K562 (cell line): ENCODE results near the gene KIF27. TPM values are rescaled to one million over a fixed set of nuclear protein-coding genes. Genes with fewer than 3 reads are reported as not detected.

Source experiments
- CC2D1A ChIP-seq: fragments of 450-650 bp; IDR thresholded peaks from 2 replicates; pipeline ENCODE4 v1.6.1; 2017; ENCODE audit warnings: mild to moderate bottlenecking
- EGR1 ChIP-seq: fragments of 450-650 bp; conservative IDR thresholded peaks from 2 replicates; pipeline ENCODE4 v1.6.1; 2017; ENCODE audit warnings: mild to moderate bottlenecking
- HDAC3 ChIP-seq: fragments of 450-650 bp; IDR thresholded peaks from 2 replicates; pipeline ENCODE4 v1.6.1; 2018; ENCODE audit warnings: borderline replicate concordance, mild to moderate bottlenecking, moderate library complexity; ENCODE audit not compliant: partially characterized antibody
- HIVEP1 ChIP-seq: fragments of 250-450 bp; sonication (Bioruptor Pico); IDR thresholded peaks from 2 replicates; pipeline ENCODE4 v1.4.0; 2020; ENCODE audit warnings: mild to moderate bottlenecking
- HNRNPLL ChIP-seq: fragments of 200-400 bp; formaldehyde crosslinking; IDR thresholded peaks from 2 replicates; pipeline ENCODE4 v1.6.1; 2017; ENCODE audit warnings: low read length, low read depth, mild to moderate bottlenecking; ENCODE audit not compliant: poor library complexity, severe bottlenecking
- MAFF ChIP-seq: IDR thresholded peaks from 2 replicates; pipeline ENCODE4 v1.6.1; 2012; ENCODE audit warnings: low read length, improper control_type of control experiment
- NBN ChIP-seq: fragments of 450-650 bp; IDR thresholded peaks from 2 replicates; pipeline ENCODE4 v1.6.1; 2016; ENCODE audit warnings: low read depth, mild to moderate bottlenecking
- PHF21A ChIP-seq: fragments of 450-650 bp; IDR thresholded peaks from 2 replicates; pipeline ENCODE4 v1.6.1; 2017; ENCODE audit warnings: low read depth, borderline replicate concordance
- SMARCA4 ChIP-seq: fragments of 450-650 bp; IDR thresholded peaks from 2 replicates; pipeline ENCODE4 v1.6.1; 2016
- ZBTB1 ChIP-seq: sonication (generic); formaldehyde crosslinking; IDR thresholded peaks from 2 replicates; pipeline ENCODE4 v1.8.1; 2023; ENCODE audit warnings: missing genetic modification reagents, low read depth, mild to moderate bottlenecking, borderline replicate concordance
- ZMIZ1 ChIP-seq, 2 experiments: fragments of 150-350 bp in 1 of 2; IDR thresholded peaks; 2 replicates each; pipeline ENCODE4 v1.6.1; 2012 to 2016; ENCODE audit warnings: low read depth in 2 of 2, low read length in 2 of 2, mild to moderate bottlenecking in 1 of 2, moderate library complexity in 1 of 2
- ZNF766 ChIP-seq: fragments of 200-800 bp; sonication (Bioruptor generic); conservative IDR thresholded peaks from 2 replicates; pipeline ENCODE4 v1.6.1; 2016; ENCODE audit warnings: missing genetic modification characterization, missing compliant biosample characterization
- polyA plus RNA-seq, 8 experiments: library from polyadenylated mRNA; depleted of rRNA in 4 of 8; stranded (reverse) in 5 of 8; unstranded in 3 of 8; fragments of >200 nt; fragmentation: Nextera tagmentation in 2 of 8; fragmentation: Illumina TruSeq in 1 of 8; extraction: Ambion mirVana in 2 of 8; extraction: Trizol in 1 of 8; gene quantifications; 2 replicates each; pipeline versions ENCODE4 v1.2.1 to v1.2.3, GENCODE V29; 2011 to 2014; ENCODE audit warnings: inconsistent platforms in 1 of 8, missing spikeins in 1 of 8
- total RNA-seq, 7 experiments: library from RNA; depleted of rRNA in 6 of 7; stranded (reverse); fragments of >200 nt in 6 of 7; fragmentation: Illumina TruSeq in 2 of 7; extraction: Trizol in 2 of 7; gene quantifications; 2 replicates each; pipeline versions ENCODE4 v1.2.1 to v1.2.3, GENCODE V29; 2011 to 2021; ENCODE audit warnings: low replicate concordance in 1 of 7
- TF ChIP-seq, protein P1 (sequence below): fragments of 250-450 bp; sonication (Bioruptor Pico); IDR thresholded peaks from 2 replicates; pipeline ENCODE4 v1.4.0; 2020

The KIF27 gene
- total and polyA plus RNA-seq, 9 of the 15 experiments (the other 6 are each of a cell fraction or from before 2014, with no cell fraction given): 0.32 to 2.4 (median 0.98) TPM

DNA sequence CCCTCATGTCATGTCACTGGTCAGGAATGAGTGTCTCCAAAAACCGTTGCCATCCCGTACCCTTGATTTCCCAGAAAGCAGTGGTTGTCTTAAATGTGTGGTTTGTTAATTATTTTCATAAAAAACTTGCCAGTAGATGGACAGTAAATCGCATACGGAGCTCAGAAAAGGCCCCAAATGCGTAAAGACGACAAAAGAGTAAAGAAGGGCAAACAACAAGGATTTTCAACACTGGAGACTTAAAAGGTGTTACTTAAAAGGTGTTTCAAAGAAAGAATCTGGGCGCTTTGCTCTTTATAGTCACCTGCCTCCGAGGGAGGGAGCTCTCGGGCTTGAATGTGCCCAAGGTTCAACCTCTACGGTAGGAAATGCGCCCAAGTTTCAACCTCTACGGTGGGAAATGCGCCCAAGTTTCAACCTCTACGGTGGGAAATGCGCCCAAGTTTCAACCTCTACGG, 734 bp downstream of the KIF27 start (continued):
- TF ChIP-seq ZMIZ1 (IDR thresholded peaks at IDR 0.05; ENCODE audit: low read depth in 2 of 2, low read length in 2 of 2) (peak in 1 of 2 experiments; percentile 20; a peak in 1 of 4 replicates), ZBTB1 (CRISPR knock-in tag) (no peak), SMARCA4 (peak; percentile 43; the same call in 1 of the 2 replicates), EGR1 (no peak), PHF21A (peak; percentile 20; the same call in 1 of the 2 replicates), MAFF (no peak), HDAC3 (no peak), NBN (0 out of 2 replicates have a peak, but pooled peaks have one; percentile 53), CC2D1A (no peak), ZNF766 (CRISPR knock-in tag) (peak; percentile 31; the same call in 1 of the 2 replicates), HNRNPLL (peak; percentile 50), HIVEP1 (CRISPR knock-in tag) (no peak)
- TF ChIP-seq, protein P1, sequence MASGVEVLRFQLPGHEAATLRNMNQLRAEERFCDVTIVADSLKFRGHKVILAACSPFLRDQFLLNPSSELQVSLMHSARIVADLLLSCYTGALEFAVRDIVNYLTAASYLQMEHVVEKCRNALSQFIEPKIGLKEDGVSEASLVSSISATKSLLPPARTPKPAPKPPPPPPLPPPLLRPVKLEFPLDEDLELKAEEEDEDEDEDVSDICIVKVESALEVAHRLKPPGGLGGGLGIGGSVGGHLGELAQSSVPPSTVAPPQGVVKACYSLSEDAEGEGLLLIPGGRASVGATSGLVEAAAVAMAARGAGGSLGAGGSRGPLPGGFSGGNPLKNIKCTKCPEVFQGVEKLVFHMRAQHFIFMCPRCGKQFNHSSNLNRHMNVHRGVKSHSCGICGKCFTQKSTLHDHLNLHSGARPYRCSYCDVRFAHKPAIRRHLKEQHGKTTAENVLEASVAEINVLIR (CRISPR knock-in tag): no peak
